Measurements from ENCODE around the gene PDIK1L.
A peak's percentile ranks its signal among the peaks of the same experiment; 100 is the strongest.

Gene PDIK1L

GRCh38 chr1:26124418-26125331 lies 13.1 kb downstream of the PDIK1L start:
- DNase-seq = no peak

GRCh38 chr1:26125382-26125781 lies 13.8 kb downstream of the PDIK1L start:
- DNase-seq = no peak

- DNase-seq = no peak
These were observed 14.3 kb downstream of the PDIK1L start for GRCh38 chr1:26125946-26126320.

GRCh38 chr1:26126321-26127084 lies 14.9 kb downstream of the PDIK1L start:
- peak; percentile 95 for DNase-seq

- no peak for DNase-seq
These were observed 15.9 kb downstream of the PDIK1L start for GRCh38 chr1:26127235-26128163.

GRCh38 chr1:26129778-26130177 lies 18.2 kb downstream of the PDIK1L start:
- DNase-seq = no peak

GRCh38 chr1:26130695-26131094 lies 19.1 kb downstream of the PDIK1L start:
- no peak for DNase-seq

- DNase-seq = no peak
These were observed 20.7 kb downstream of the PDIK1L start for GRCh38 chr1:26132128-26132833.

GRCh38 chr1:26132834-26133167 lies 21.2 kb downstream of the PDIK1L start:
- DNase-seq = no peak

- no peak for DNase-seq
These were observed 22.8 kb downstream of the PDIK1L start for GRCh38 chr1:26134466-26134865.

- DNase-seq = no peak
These were observed 27.4 kb downstream of the PDIK1L start for GRCh38 chr1:26138974-26139558.

GRCh38 chr1:26142159-26142558 lies 30.5 kb downstream of the PDIK1L start:
- DNase-seq = no peak

- DNase-seq = peak; percentile 77
These were observed 33.7 kb downstream of the PDIK1L start for GRCh38 chr1:26145041-26145959.

GRCh38 chr1:26145960-26146294 lies 34.3 kb downstream of the PDIK1L start:
- DNase-seq = no peak

- DNase-seq = no peak
These were observed 37.3 kb downstream of the PDIK1L start for GRCh38 chr1:26148887-26149286.

- DNase-seq = no peak
These were observed 42.4 kb downstream of the PDIK1L start for GRCh38 chr1:26153966-26154532.

GRCh38 chr1:26154750-26155149 lies 43.1 kb downstream of the PDIK1L start:
- DNase-seq = no peak

GRCh38 chr1:26155370-26156284 lies 44.0 kb downstream of the PDIK1L start:
- DNase-seq = no peak

- DNase-seq = no peak
These were observed 44.8 kb downstream of the PDIK1L start for GRCh38 chr1:26156285-26157038.

Data from NCI-H187 treated with DMSO at 0.1 percent for 48 hours (cell line).